ENCODE measurements around the gene MED13L.

DNA sequence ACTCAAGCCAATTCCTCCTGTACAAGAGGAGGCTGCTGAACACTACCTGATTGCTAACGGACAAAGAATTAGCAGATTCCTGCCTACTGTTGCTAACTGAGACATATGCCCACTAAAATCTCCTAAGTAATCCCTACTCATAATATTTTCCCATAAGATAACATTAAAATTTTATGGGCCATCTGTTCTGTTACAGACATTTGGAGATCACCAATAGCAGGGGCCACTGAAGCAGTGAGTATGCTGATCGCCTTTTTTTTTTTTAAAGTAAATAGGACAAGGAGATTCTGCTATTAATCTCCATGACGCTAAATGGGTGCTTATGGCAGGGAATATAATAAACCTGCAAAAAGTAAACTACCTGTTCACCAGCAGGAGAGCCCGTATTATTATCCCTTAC lies 292.9 kb downstream of the MED13L start:
- TF ChIP-seq, protein P1, sequence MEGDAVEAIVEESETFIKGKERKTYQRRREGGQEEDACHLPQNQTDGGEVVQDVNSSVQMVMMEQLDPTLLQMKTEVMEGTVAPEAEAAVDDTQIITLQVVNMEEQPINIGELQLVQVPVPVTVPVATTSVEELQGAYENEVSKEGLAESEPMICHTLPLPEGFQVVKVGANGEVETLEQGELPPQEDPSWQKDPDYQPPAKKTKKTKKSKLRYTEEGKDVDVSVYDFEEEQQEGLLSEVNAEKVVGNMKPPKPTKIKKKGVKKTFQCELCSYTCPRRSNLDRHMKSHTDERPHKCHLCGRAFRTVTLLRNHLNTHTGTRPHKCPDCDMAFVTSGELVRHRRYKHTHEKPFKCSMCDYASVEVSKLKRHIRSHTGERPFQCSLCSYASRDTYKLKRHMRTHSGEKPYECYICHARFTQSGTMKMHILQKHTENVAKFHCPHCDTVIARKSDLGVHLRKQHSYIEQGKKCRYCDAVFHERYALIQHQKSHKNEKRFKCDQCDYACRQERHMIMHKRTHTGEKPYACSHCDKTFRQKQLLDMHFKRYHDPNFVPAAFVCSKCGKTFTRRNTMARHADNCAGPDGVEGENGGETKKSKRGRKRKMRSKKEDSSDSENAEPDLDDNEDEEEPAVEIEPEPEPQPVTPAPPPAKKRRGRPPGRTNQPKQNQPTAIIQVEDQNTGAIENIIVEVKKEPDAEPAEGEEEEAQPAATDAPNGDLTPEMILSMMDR (conservative IDR thresholded peaks at IDR 0.05 in 1 of 2, IDR thresholded peaks at IDR 0.05 in 1 of 2; ENCODE audit: low read depth in 1 of 2, low read length in 2 of 2), result no peak
- no peak for TF ChIP-seq EZH2 (IDR thresholded peaks at IDR 0.05; ENCODE audit: low read length, missing control alignments)
